CD4-positive, CD25-positive, alpha-beta regulatory T cell (primary cell): Measurements from ENCODE around the gene STAP2. TPM values are rescaled to one million over a fixed set of nuclear protein-coding genes. Genes with fewer than 3 reads are reported as not detected.

Experiments used
- ATAC-seq, 2 donors: fragments of 150-1000 bp; cut with Tn5 transposase; one replicate each; pipeline ENCODE4 v1.10.0; 2021; ENCODE audit warnings: low read depth in 2 of 2, moderate number of reproducible peaks in 2 of 2, moderate library complexity in 1 of 2
- DNase-seq, 3 donors: peaks; one replicate each; pipeline versions ENCODE4 v3.0.0 to v3.0.0-alpha.2; 2012 to 2022; ENCODE audit warnings: mixed read lengths in 1 of 3
- H3K27ac ChIP-seq: one replicate; pipeline ENCODE4 v1.7.0; 2013; ENCODE audit warnings: mild to moderate bottlenecking, low read length; ENCODE audit not compliant: insufficient read depth, poor library complexity, severe bottlenecking
- H3K27me3 ChIP-seq: one replicate; pipeline ENCODE4 v1.7.0; 2013; ENCODE audit warnings: low read length; ENCODE audit not compliant: control insufficient read depth, insufficient read depth
- H3K36me3 ChIP-seq: one replicate; pipeline ENCODE4 v1.7.0; 2013; ENCODE audit warnings: mild to moderate bottlenecking, low read length, moderate library complexity; ENCODE audit not compliant: control insufficient read depth, insufficient read depth
- H3K4me1 ChIP-seq: 2 replicates; pipeline ENCODE4 v1.7.0; 2013; ENCODE audit warnings: mild to moderate bottlenecking, low read length; ENCODE audit not compliant: insufficient read depth, control insufficient read depth, poor library complexity, severe bottlenecking
- H3K4me3 ChIP-seq: one replicate; pipeline ENCODE4 v1.7.0; 2013; ENCODE audit warnings: low read depth, mild to moderate bottlenecking, low read length, moderate library complexity
- H3K9me3 ChIP-seq, 2 experiments: 1 replicate in 1 of 2; 2 replicates in 1 of 2; pipeline ENCODE4 v1.7.0; 2013; ENCODE audit warnings: low read length in 2 of 2, mild to moderate bottlenecking in 1 of 2, moderate library complexity in 1 of 2; ENCODE audit not compliant: control insufficient read depth in 2 of 2
- H3K27ac Mint-ChIP-seq, 3 donors: one replicate each; pipeline ENCODE4 v1.8.0; 2020 to 2022; ENCODE audit warnings: mild to moderate bottlenecking in 3 of 3, mixed read lengths in 3 of 3, moderate library complexity in 2 of 3
- H3K27me3 Mint-ChIP-seq: one replicate; pipeline ENCODE4 v1.8.0; 2022; ENCODE audit warnings: mild to moderate bottlenecking, mixed read lengths
- H3K36me3 Mint-ChIP-seq: one replicate; pipeline ENCODE4 v1.8.0; 2020; ENCODE audit warnings: mixed read lengths
- H3K4me1 Mint-ChIP-seq, 4 donors: one replicate each; pipeline ENCODE4 v1.8.0; 2020 to 2022; ENCODE audit warnings: mixed read lengths in 4 of 4, mild to moderate bottlenecking in 1 of 4
- H3K4me3 Mint-ChIP-seq, 4 donors: one replicate each; pipeline ENCODE4 v1.8.0; 2020 to 2022; ENCODE audit warnings: mild to moderate bottlenecking in 4 of 4, mixed read lengths in 4 of 4, moderate library complexity in 3 of 4
- H3K9me3 Mint-ChIP-seq, 7 donors: one replicate each; pipeline ENCODE4 v1.8.0; 2020 to 2022; ENCODE audit warnings: mixed read lengths in 7 of 7, mild to moderate bottlenecking in 3 of 7, moderate library complexity in 2 of 7
- polyA plus RNA-seq, 4 donors: library from polyadenylated mRNA; unstranded; fragments of 300-500 nt; fragmentation: Illumina TruSeq; gene quantifications; one replicate each; pipeline ENCODE4 v1.2.3, GENCODE V29; 2021
- total RNA-seq: library from RNA; stranded (reverse); gene quantifications from one replicate; pipeline ENCODE4 v1.2.3, GENCODE V29; 2022

STAP2 gene
- total and polyA plus RNA-seq, 5 donors from 2014 or later, result 1.6 to 3.0 (median 2.2) TPM

DNA sequence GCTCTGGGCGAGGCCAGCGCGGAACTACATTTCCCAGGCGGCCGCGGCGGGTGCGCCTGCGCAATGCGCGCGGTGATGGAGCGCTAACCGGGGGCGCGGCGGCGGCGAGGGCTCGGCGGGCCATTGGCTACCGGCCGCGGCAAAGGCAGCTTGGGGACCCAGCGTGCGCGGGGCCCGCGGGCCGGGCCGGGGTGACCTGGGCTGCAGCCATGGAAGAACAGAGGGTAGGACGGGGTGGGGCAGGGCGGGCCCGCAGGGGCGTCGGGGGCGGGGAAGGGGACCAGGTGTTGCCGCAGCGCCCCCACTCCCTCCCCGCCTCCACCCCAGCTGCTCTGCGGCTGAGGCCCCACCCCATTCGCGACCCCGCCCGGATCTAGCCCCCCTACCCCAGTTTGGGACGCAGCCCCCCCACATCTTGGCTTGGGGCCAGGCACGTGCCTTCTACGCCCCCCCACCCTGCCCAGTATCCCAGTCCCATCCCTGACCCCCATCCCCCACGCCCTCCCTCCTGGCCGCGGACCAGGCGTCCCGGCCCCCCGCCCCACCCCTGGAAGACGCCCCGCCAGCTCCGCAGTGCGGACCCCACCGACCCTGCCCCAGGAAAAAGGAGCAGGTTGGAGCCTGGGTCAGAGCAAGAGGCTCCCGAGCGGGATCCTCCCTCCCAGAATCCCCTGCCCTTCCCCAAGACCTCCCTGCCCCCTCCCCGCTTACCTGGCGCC is 33.9 kb downstream of the STAP2 start, which contains the start of gene FSD1:
FSD1 (plus strand) TSS at position 61 of the 719 bp plus-strand sequence; CDS start at position 210, 149 bp downstream.
- DNase-seq (peak; percentile 33 to 71 (median 49)), ATAC-seq (peak; percentile 56)
- Mint-ChIP-seq H3K9me3 (no peaks in the 10 kb centered on the region), H3K27ac (no peak within 1 kb of the TSS), H3K27me3 (peaks cover 4% of the 10 kb centered on the region), H3K4me3 (peak within 1 kb of the TSS; percentile 23 to 84 (median 51)), H3K36me3 (no peaks in the 10 kb centered on the region), H3K4me1 (peaks cover 0 to 42% (median 7%) of the 10 kb centered on the region in 4 donors)
- H3K36me3 ChIP-seq, result no peaks in the 10 kb centered on the region
- H3K9me3 ChIP-seq, result no peaks in the 10 kb centered on the region
- no peak within 1 kb of the TSS for H3K4me3 ChIP-seq
- H3K27me3 ChIP-seq, result no peaks in the 10 kb centered on the region
- H3K4me1 ChIP-seq, result peaks cover 15% of the 10 kb centered on the region
- no peak within 1 kb of the TSS for H3K27ac ChIP-seq

- H3K36me3 ChIP-seq, result no peaks in the 10 kb centered on the region
- DNase-seq (no peak), ATAC-seq (no peak)
- Mint-ChIP-seq H3K4me1 (peaks cover 0 to 47% (median 7%) of the 10 kb centered on the region in 4 donors), H3K27me3 (peaks cover 4% of the 10 kb centered on the region), H3K36me3 (no peaks in the 10 kb centered on the region), H3K27ac (no peak overlapping the region), H3K9me3 (no peaks in the 10 kb centered on the region), H3K4me3 (peak overlapping the region; percentile 23 to 84 (median 51))
- H3K4me3 ChIP-seq, result no peak overlapping the region
- no peaks in the 10 kb centered on the region for H3K27me3 ChIP-seq
- no peaks in the 10 kb centered on the region for H3K9me3 ChIP-seq
- no peak overlapping the region for H3K27ac ChIP-seq
- peaks cover 15% of the 10 kb centered on the region for H3K4me1 ChIP-seq
These were observed 34.6 kb downstream of the STAP2 start for GRCh38 chr19:4303819-4304537.

- Mint-ChIP-seq H3K27me3 (peaks cover 4% of the 10 kb centered on the region), H3K36me3 (no peaks in the 10 kb centered on the region), H3K4me3 (peak within 1 kb of the TSS; percentile 85 to 91 (median 90)), H3K4me1 (peaks cover 0 to 51% (median 11%) of the 10 kb centered on the region in 4 donors), H3K9me3 (peaks cover 0 to 2% (median 0%) of the 10 kb centered on the region in 7 donors), H3K27ac (peak within 1 kb of the TSS; percentile 88 to 91 (median 91))
- Histone ChIP-seq H3K4me3 (peak within 1 kb of the TSS; percentile 44), H3K36me3 (no peaks in the 10 kb centered on the region), H3K9me3 (no peaks in the 10 kb centered on the region), H3K27me3 (no peaks in the 10 kb centered on the region), H3K4me1 (peaks cover 15% of the 10 kb centered on the region), H3K27ac (no peak within 1 kb of the TSS)
- DNase-seq (peak in 1 of 3 donors; percentile 30), ATAC-seq (peak in 1 of 2 donors; percentile 4)
These were observed 36.4 kb downstream of the STAP2 start, which contains the start of gene TMIGD2 for GRCh38 chr19:4302243-4302640. Gene TMIGD2, minus strand, starts transcription at chr19:4302389. Its CDS starts 4 bp downstream, at chr19:4302385.

GRCh38 chr19:4301590-4302242 is 36.9 kb downstream of the STAP2 start:
- Mint-ChIP-seq H3K27me3 (peaks cover 4% of the 10 kb centered on the region), H3K9me3 (peaks cover 0 to 2% (median 0%) of the 10 kb centered on the region in 7 donors), H3K4me1 (peaks cover 0 to 51% (median 11%) of the 10 kb centered on the region in 4 donors)

DNA sequence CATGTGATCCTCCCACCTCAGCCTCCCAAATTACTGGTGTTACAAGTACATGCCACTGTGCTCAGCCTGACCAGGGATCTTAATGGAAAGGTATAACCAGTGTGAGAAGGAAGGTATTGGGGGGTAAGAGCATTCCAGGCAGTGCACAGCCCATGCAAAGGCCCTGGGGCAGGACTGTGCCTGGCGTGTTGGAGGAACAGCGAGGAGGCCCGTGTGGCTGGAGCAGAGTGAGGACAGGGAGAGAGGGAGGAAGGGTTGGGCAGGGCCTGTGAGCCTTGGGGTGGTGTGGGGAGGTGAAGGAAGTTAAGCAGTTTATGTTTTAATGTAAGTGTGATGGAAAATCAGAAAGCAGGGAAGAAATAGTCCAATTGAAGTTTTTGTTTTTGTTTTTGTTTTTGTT is 38.0 kb downstream of the STAP2 start:
- H3K36me3 Mint-ChIP-seq, result no peaks in the 10 kb centered on the region

More at GRCh38 chr19:4301590-4302242, 36.9 kb downstream of the STAP2 start:
- Mint-ChIP-seq H3K36me3 (no peaks in the 10 kb centered on the region), H3K27ac (peak overlapping the region; percentile 88 to 91 (median 91)), H3K4me3 (peak overlapping the region; percentile 85 to 91 (median 90))
- peak in 1 of 2 donors; percentile 17 for ATAC-seq
- Histone ChIP-seq H3K36me3 (no peaks in the 10 kb centered on the region), H3K4me3 (peak overlapping the region; percentile 44), H3K27me3 (no peaks in the 10 kb centered on the region), H3K9me3 (no peaks in the 10 kb centered on the region), H3K27ac (no peak overlapping the region), H3K4me1 (peaks cover 15% of the 10 kb centered on the region)
- DNase-seq, result no peak

GRCh38 chr19:4298810-4299550 is 39.6 kb downstream of the STAP2 start:
- Histone ChIP-seq H3K36me3 (no peaks in the 10 kb centered on the region), H3K27me3 (no peaks in the 10 kb centered on the region), H3K9me3 (no peaks in the 10 kb centered on the region), H3K4me3 (no peak overlapping the region), H3K27ac (no peak overlapping the region), H3K4me1 (peaks cover 8% of the 10 kb centered on the region)
- DNase-seq, result peak in 1 of 3 donors; percentile 26
- peak overlapping the region in 2 of 3 donors; percentile 50 to 65 for H3K27ac Mint-ChIP-seq
- peaks cover 0 to 41% (median 11%) of the 10 kb centered on the region in 4 donors for H3K4me1 Mint-ChIP-seq
- H3K36me3 Mint-ChIP-seq, result no peaks in the 10 kb centered on the region
- peaks cover 4% of the 10 kb centered on the region for H3K27me3 Mint-ChIP-seq
- ATAC-seq, result no peak
- H3K9me3 Mint-ChIP-seq, result peaks cover 0 to 2% (median 0%) of the 10 kb centered on the region in 7 donors
- peak overlapping the region in 2 of 4 donors; percentile 60 to 75 for H3K4me3 Mint-ChIP-seq

More for the DNA sequence above, 38.0 kb downstream of the STAP2 start:
- no peaks in the 10 kb centered on the region for H3K36me3 ChIP-seq
- no peak overlapping the region for H3K4me3 ChIP-seq
- Mint-ChIP-seq H3K4me3 (peak overlapping the region in 3 of 4 donors; percentile 56 to 91 (median 91)), H3K4me1 (peaks cover 0 to 49% (median 11%) of the 10 kb centered on the region in 4 donors), H3K27me3 (peaks cover 6% of the 10 kb centered on the region), H3K9me3 (peaks cover 0 to 2% (median 0%) of the 10 kb centered on the region in 7 donors), H3K27ac (peak overlapping the region in 1 of 3 donors; percentile 83)
- no peak overlapping the region for H3K27ac ChIP-seq
- DNase-seq, result no peak
- H3K9me3 ChIP-seq, result no peaks in the 10 kb centered on the region
- H3K4me1 ChIP-seq, result peaks cover 15% of the 10 kb centered on the region
- ATAC-seq, result no peak
- no peaks in the 10 kb centered on the region for H3K27me3 ChIP-seq
